IMR-90 (cell line): ENCODE data around the gene ASB6. TPM values are rescaled to one million over a fixed set of nuclear protein-coding genes. Genes with fewer than 3 reads are reported as not detected.

Experiments
- ATAC-seq: fragments of 200-7000 bp; cut with Tn5 transposase; 2 replicates; pipeline ENCODE4 v1.9.1; 2020; ENCODE audit warnings: low read depth, mild to moderate bottlenecking, moderate library complexity
- BruUV-seq: library from RNA; stranded (reverse); fragments of 400-500 nt; replicated peaks from 2 replicates; lab custom pipeline; 2021; lab: Mats Ljungman, UMichigan
- CTCF ChIA-PET: fragments of 300-600 bp; formaldehyde crosslinking; extraction: SDS; loops from one replicate; lab custom pipeline; 2021; ENCODE audit warnings: antibody characterized with exemption; lab: Yijun Ruan, JAX
- POLR2A ChIA-PET: fragments of 300-600 bp; sonication (Branson Sonifier 250); formaldehyde crosslinking; loops from one replicate; lab custom pipeline; 2022; ENCODE audit warnings: antibody characterized with exemption; ENCODE audit not compliant: unreplicated experiment; lab: Charles Lee
- DNase-seq: peaks from one replicate; pipeline ENCODE4 v3.0.0; 2013
- H2AFZ ChIP-seq: replicated peaks from 2 replicates; pipeline ENCODE3; 2013; ENCODE audit warnings: low read length, mild to moderate bottlenecking; ENCODE audit not compliant: poor library complexity
- H2AK5ac ChIP-seq: 2 replicates; pipeline ENCODE4 v1.6.1; 2013; ENCODE audit warnings: low read depth, low read length, inconsistent platforms
- H2AK9ac ChIP-seq: replicated peaks from 2 replicates; pipeline ENCODE3; 2013; ENCODE audit warnings: mild to moderate bottlenecking, low read depth, low read length, moderate library complexity; ENCODE audit not compliant: poor library complexity
- H2BK120ac ChIP-seq: 2 replicates; pipeline ENCODE4 v1.6.1; 2013; ENCODE audit warnings: low read depth, low read length, inconsistent platforms
- H2BK15ac ChIP-seq: 3 replicates; pipeline ENCODE4 v1.6.1; 2013; ENCODE audit warnings: low read depth, low read length, inconsistent platforms
- H2BK20ac ChIP-seq: 2 replicates; pipeline ENCODE4 v1.6.1; 2013; ENCODE audit warnings: low read depth, mild to moderate bottlenecking, inconsistent platforms, low read length, moderate library complexity
- H2BK5ac ChIP-seq: 2 replicates; pipeline ENCODE4 v1.6.1; 2013; ENCODE audit warnings: mild to moderate bottlenecking, low read depth, low read length, inconsistent platforms; ENCODE audit not compliant: poor library complexity, severe bottlenecking
- H3K14ac ChIP-seq: replicated peaks from 2 replicates; pipeline ENCODE4 v1.6.1; 2013; ENCODE audit warnings: low read depth, low read length, inconsistent platforms
- H3K18ac ChIP-seq: 2 replicates; pipeline ENCODE4 v1.6.1; 2013; ENCODE audit warnings: low read depth, low read length, control low read depth
- H3K23ac ChIP-seq: 2 replicates; pipeline ENCODE4 v1.6.1; 2013; ENCODE audit warnings: low read depth, low read length, inconsistent platforms
- H3K27ac ChIP-seq: 2 replicates; pipeline ENCODE4 v1.5.1; 2013; ENCODE audit warnings: mild to moderate bottlenecking, control low read depth, low read length; ENCODE audit not compliant: insufficient read depth
- H3K27me3 ChIP-seq: 2 replicates; pipeline ENCODE4 v1.6.1; 2013; ENCODE audit warnings: low read length; ENCODE audit not compliant: control insufficient read depth, insufficient read depth
- H3K36me3 ChIP-seq: 2 replicates; pipeline ENCODE4 v1.6.1; 2013; ENCODE audit warnings: low read length, mixed read lengths; ENCODE audit not compliant: control insufficient read depth, insufficient read depth
- H3K4ac ChIP-seq: 2 replicates; pipeline ENCODE4 v1.6.1; 2013; ENCODE audit warnings: low read depth, low read length, inconsistent platforms
- H3K4me1 ChIP-seq: 2 replicates; pipeline ENCODE4 v1.6.1; 2013; ENCODE audit warnings: low read length, mixed read lengths; ENCODE audit not compliant: control insufficient read depth, insufficient read depth
- H3K4me2 ChIP-seq: 2 replicates; pipeline ENCODE4 v1.6.1; 2013; ENCODE audit warnings: low read depth, mild to moderate bottlenecking, control low read depth, low read length, moderate library complexity
- H3K4me3 ChIP-seq: 2 replicates; pipeline ENCODE4 v1.5.1; 2013; ENCODE audit warnings: low read depth, mild to moderate bottlenecking, control low read depth, low read length, moderate library complexity; ENCODE audit not compliant: insufficient read depth
- H3K56ac ChIP-seq: 2 replicates; pipeline ENCODE4 v1.6.1; 2013; ENCODE audit warnings: low read length, inconsistent platforms; ENCODE audit not compliant: insufficient read depth; ENCODE audit errors: extremely low read depth
- H3K79me1 ChIP-seq, 2 experiments: 2 replicates each; pipeline ENCODE4 v1.6.1; 2013; ENCODE audit warnings: low read length in 2 of 2, inconsistent platforms in 1 of 2, low read depth in 1 of 2
- H3K9ac ChIP-seq: 2 replicates; pipeline ENCODE4 v1.6.1; 2013; ENCODE audit warnings: low read depth, low read length, control low read depth
- H3K9me1 ChIP-seq: 2 replicates; pipeline ENCODE4 v1.6.1; 2013; ENCODE audit warnings: low read length, inconsistent platforms; ENCODE audit not compliant: insufficient read depth
- H3K9me3 ChIP-seq: 2 replicates; pipeline ENCODE4 v1.6.1; 2013; ENCODE audit warnings: low read length; ENCODE audit not compliant: control insufficient read depth, insufficient read depth
- H4K20me1 ChIP-seq: 2 replicates; pipeline ENCODE4 v1.6.1; 2013; ENCODE audit warnings: low read length, inconsistent platforms; ENCODE audit not compliant: insufficient read depth
- H4K5ac ChIP-seq: 2 replicates; pipeline ENCODE4 v1.6.1; 2013; ENCODE audit warnings: mild to moderate bottlenecking, low read depth, low read length, control low read depth
- H4K8ac ChIP-seq, 2 experiments: 2 replicates each; pipeline ENCODE4 v1.6.1; 2013; ENCODE audit warnings: low read depth in 2 of 2, low read length in 2 of 2, control low read depth in 1 of 2, inconsistent platforms in 1 of 2
- H4K91ac ChIP-seq: 2 replicates; pipeline ENCODE4 v1.6.1; 2013; ENCODE audit warnings: low read depth, low read length, inconsistent platforms; ENCODE audit not compliant: insufficient read depth
- FOS ChIP-seq: fragments of 150-350 bp; IDR thresholded peaks from 2 replicates; pipeline ENCODE4 v1.6.1; 2016; ENCODE audit warnings: low read depth, low read length
- RAD21 ChIP-seq: IDR thresholded peaks from 2 replicates; pipeline ENCODE4 v1.6.1; 2012; ENCODE audit warnings: low read length, improper control_type of control experiment
- WGBS, 2 experiments: methylation state at CpG; one replicate each; pipeline versions ENCODE4 v1.1.5 to v1.1.7; 2013; ENCODE audit warnings: missing lambda C conversion rate in 2 of 2; ENCODE audit not compliant: insufficient read length in 1 of 2; ENCODE audit errors: extremely low coverage in 2 of 2; 5-methylcytosine and 5-hydroxymethylcytosine counted together
- dilution Hi-C: fragments of 300-500 bp; cut with HindIII; formaldehyde crosslinking; loops from one replicate; pipeline ENCODE4 v1.14.3; 2018; ENCODE audit warnings: low sequenced_read_pairs; ENCODE audit not compliant: unreplicated experiment
- in situ Hi-C: fragments of 300-500 bp; cut with MboI; formaldehyde crosslinking; loops from 3 replicates; pipeline ENCODE4 v1.14.3; 2019; ENCODE audit warnings: low sequenced_read_pairs, inconsistent platforms, mixed read lengths
- intact Hi-C: fragments of 100-400 bp; cut with micrococcal nuclease; formaldehyde crosslinking; loops from 2 replicates; pipeline ENCODE4 v1.10.0; 2022
- polyA plus RNA-seq, 3 experiments: library from polyadenylated mRNA; depleted of rRNA; stranded (reverse); fragments of >200 nt; gene quantifications; 2 replicates each; pipeline ENCODE4 v1.2.3, GENCODE V29; 2012; ENCODE audit warnings: low replicate concordance in 1 of 3
- total RNA-seq: library from RNA; depleted of rRNA; stranded (reverse); fragments of >200 nt; gene quantifications from 2 replicates; pipeline ENCODE4 v1.2.3, GENCODE V29; 2012

Gene ASB6
- total and polyA plus RNA-seq, 2 of the 4 experiments (the other 2 are of a cell fraction), result 9.7 to 28.9 TPM

- Histone ChIP-seq H3K4me3 (no peak overlapping the region), H3K9me3 (no peaks in the 10 kb centered on the region), H2BK120ac (no peak overlapping the region), H3K14ac (0 out of 2 replicates have a peak overlapping the region, but pooled peaks have one; percentile 25), H3K27ac (no peak overlapping the region), H2BK5ac (no peak overlapping the region), H3K4ac (peak overlapping the region; percentile 46), H2BK20ac (no peak overlapping the region), H2AK9ac (peak overlapping the region; percentile 75), H4K8ac (peak overlapping the region in 1 of 2 experiments; percentile 56; a peak in 1 of 4 replicates), H4K20me1 (peaks cover 60% of the 10 kb centered on the region), H3K27me3 (no peaks in the 10 kb centered on the region), H3K4me1 (peaks cover 31% of the 10 kb centered on the region), H3K4me2 (no peak overlapping the region), H3K9ac (no peak overlapping the region), H2BK15ac (no peak overlapping the region), H3K18ac (no peak overlapping the region), H2AK5ac (peak overlapping the region; percentile 80), H4K91ac (0 out of 2 replicates have a peak overlapping the region, but pooled peaks have one; percentile 4), H3K23ac (peak overlapping the region; percentile 50; the same call in 1 of the 2 replicates), H3K56ac (no peak overlapping the region), H4K5ac (no peak overlapping the region), H3K9me1 (peaks cover 24% of the 10 kb centered on the region), H3K79me1 (peaks cover 20 to 89% of the 10 kb centered on the region in 2 experiments), H3K36me3 (peaks cover 21% of the 10 kb centered on the region), H2AFZ (peak overlapping the region; percentile 5)
- dilution Hi-C loops (no loop called here), in situ Hi-C loops (no loop called here), intact Hi-C loops (no loop called here)
- ATAC-seq (no peak; the same call in 1 of the 2 replicates), DNase-seq (peak; percentile 19)
- TF ChIP-seq RAD21 (no peak), FOS (no peak)
- BruUV-seq, result no TSS peak
- CTCF ChIA-PET, result no interaction called here
- WGBS, 2 experiments, result no CpG with 5 or more reads among the region's 7 CpGs
- POLR2A ChIA-PET, result interaction anchor here (0.5 kb wide), 1 partner anchor 26 kb away, joined by 4 read pairs; no protein-coding TSS in a partner anchor
Measured at GRCh38 chr9:129671519-129671918, 29.6 kb upstream of the ASB6 start.
